Endometrium (tissue), 2 donors: ENCODE data around the gene UQCRC1.

Experiments used
- FAIRE-seq: peaks from 2 replicates; lab custom pipeline; 2012; peaks lifted over from hg19 to GRCh38; lab: Jason Lieb, UNC
- donor health status: control.
- donor health status: control.

The UQCRC1 gene

DNA sequence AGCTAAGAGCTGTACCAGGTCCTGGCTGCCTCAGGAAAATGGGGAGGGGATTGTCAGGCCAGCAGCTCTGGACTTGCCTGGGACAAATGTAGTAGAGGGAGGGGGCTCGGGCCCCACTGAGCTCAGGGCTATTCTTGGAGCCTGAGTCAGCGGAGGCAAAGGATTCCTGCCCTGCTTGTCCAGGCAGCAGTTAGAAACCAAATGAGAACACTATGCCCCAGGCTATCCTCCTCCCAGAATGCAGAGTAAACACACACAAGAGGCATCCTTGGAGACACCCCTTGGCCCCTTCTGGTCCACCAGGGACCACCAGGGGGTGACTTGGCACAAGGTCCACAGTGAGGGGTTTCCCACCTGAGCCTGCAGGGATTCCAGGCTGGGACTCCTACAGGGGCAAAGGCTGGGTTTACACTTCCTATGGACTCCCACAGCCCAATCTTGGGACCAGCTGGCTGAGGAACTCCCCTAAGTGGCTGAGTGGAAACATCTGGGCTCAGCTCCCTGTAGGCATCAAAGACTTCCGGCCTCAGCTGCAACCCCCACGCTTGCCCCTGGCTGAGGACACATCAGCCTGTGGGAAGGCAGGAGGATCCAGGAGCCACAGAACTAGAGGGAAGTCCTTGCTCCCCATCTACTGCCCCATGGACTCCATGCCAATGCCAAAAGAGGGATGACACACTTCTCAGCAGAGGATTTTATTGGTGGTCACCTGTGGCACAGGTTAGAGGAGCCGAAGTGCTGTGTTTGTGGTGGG lies 10.9 kb downstream of the UQCRC1 start:
- no peak for FAIRE-seq

DNA sequence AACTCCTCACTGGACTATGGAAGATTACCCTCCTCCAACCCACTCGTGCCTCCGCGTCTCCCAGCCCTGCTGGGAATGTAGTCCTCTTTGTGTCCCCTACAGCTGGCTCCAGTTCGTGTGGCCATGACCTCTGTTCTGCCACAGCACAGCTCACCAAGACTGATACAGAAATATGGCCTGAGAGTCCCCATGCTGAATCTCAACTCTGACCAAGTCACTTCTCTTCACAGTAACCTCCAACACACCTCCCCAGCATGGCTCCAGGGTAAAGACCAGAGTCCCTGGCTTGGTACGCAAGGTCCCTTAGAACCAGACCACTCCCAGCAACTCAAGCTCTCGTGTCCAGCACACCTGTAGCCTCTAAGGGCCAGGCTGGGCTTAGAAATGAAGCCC lies 12.0 kb downstream of the UQCRC1 start:
- no peak for FAIRE-seq

DNA sequence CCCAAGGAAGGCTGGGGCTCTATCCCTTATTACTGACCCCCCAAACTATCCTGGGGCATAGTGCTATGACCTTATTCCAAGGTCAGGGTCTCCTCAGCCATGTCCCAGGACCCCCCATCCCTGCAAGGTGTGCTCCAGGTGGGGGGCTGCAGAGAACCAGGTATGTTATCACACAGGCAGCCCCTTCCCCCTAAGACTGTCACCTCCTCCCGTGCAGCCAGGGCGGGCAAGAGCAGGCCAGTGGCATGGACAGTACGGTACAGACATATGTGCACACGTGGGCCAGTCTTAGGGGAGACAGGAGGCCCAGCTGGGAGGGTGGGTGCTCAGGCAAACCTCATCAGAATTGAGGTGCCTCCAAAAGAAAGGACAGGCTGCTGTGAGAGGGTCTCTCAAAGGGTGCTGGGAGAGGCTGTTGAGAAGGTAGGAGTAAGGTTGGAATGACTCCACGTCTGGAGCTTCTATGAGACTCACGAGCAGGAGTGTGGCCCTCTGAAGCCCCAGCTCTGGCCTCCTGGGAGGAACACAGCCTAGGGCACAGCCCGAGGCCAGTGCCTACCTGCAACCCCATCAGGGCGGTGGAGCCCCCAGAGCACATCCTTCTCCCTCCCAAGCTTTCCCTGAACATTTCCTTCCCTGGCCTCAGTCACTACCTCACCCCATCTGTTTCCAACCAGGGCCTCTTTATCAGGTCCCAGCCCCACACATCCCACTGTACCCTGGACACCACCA lies 12.6 kb downstream of the UQCRC1 start:
- FAIRE-seq, result no peak

DNA sequence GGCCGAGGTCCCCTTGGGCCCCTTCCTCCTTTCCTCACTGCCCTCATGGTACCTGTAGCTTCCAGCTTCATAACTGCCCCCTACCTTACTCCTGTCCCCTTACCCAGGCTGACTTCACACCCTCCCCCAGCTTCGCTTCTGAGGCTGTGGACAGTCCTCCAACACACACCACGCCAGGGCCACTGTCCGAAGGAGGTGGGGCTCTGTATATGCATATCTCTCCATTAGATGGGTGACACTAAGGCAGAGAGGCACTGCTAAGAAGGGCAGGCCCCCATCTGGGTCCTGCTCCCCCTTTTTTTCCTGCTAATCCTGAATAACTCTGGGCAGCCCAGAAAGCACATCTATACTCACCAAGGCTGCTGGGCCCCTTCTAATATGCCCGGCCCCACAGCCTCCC lies 13.3 kb downstream of the UQCRC1 start:
- FAIRE-seq, result no peak

DNA sequence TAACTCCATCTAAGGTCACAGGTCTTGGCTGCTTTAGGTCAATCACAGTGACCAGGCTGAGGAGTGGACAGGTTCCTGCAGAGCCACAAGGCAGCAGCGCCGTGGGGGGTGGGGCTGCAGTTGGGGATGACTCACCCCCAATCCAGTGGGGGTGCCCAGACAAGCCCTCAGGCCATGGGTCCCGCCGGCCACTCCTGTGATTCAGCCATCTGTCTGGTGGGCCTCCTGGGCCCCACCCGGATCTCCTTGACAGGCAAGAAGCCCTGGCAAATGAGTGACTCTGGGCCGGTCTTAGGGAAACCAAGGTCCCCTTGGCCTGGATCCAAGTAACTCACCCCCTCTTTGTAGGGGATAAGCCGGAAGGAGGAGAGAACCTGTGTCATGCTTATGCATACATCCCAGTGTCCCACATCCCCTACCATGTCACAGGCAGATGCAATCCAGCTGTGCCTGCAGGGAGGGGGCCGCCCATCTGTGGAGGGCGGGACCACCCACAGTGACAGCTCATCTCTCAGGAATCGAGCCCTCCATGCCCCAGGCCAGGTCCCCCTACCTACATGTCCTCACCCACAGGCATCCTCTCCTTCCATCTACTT lies 13.8 kb downstream of the UQCRC1 start:
- FAIRE-seq, result no peak

DNA sequence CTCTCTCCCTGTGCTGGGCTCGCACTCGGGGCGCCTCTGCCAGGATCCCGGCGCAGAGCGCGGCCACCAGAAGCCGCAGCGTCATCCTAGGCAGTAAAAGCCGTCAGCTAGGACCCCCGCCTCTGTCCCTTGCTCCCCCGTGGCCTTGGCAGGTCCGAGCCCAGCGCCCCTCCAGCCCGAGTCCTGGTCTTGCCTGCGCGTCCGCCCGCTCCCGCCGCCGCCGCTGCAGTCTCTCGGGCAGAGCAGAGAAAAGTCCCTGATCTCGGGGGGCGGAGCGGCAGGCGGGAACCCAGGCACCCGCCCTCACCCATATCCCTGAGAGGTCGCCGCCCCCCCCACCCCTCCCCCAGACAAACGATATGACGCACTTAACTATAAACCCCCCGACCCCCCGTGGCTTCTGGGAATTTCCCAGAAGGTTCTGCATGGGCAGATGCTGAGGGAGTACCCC lies 14.3 kb downstream of the UQCRC1 start, which contains the start of gene COL7A1:
COL7A1 (minus strand) TSS at position 255 of the 451 bp plus-strand sequence; CDS start at position 85, 170 bp downstream.
- FAIRE-seq, result no peak

DNA sequence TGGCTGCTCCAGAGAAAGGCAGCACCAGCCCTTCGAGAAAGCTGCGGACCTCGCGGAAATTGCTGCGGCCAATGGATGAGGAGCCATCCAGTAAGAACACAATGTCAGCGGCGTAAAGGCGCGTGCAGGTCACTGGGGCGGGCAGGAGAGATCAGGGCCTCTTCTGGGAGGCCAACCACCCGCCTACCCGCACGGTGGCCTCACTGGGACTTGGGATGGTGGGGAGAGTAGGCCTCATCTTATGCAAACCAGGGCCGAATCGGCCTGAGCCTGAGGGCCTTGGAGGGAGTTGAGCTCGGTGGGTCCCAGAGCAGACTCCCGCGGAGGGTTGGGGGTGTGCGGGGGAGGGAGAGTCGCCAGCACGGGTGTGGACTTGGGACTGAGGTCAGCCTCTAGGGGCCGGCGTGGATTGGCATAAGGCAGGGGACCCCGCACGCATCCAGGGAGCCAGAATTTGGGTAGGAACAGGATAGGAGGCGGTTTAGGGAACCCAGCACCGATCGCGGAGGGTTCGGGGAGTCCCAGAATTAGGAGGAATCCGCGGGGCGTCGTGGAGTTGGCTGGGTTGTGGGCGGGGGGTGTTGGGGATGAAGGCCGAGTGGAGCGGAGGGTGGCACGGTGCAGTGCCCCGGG lies 14.9 kb downstream of the UQCRC1 start:
- no peak for FAIRE-seq

DNA sequence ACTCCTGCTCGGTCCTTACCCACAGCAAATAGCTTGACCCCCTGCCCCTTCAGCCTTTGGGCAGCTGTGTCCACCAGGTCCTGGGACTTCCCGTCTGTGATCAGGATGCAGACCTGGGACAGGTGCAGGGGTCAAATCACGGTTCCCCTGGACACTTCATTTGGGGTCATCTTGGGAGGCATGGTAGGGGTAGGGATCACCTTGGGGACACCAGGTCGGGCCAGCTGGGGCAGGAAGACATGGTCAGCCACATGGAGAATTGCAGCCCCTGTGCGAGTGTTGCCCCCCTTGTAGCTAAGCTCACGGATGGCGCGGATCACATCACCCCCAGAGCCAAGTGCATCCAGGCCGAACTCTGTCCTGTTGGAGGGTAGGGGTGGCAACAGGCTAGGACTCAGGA lies 16.1 kb downstream of the UQCRC1 start:
- no peak for FAIRE-seq

DNA sequence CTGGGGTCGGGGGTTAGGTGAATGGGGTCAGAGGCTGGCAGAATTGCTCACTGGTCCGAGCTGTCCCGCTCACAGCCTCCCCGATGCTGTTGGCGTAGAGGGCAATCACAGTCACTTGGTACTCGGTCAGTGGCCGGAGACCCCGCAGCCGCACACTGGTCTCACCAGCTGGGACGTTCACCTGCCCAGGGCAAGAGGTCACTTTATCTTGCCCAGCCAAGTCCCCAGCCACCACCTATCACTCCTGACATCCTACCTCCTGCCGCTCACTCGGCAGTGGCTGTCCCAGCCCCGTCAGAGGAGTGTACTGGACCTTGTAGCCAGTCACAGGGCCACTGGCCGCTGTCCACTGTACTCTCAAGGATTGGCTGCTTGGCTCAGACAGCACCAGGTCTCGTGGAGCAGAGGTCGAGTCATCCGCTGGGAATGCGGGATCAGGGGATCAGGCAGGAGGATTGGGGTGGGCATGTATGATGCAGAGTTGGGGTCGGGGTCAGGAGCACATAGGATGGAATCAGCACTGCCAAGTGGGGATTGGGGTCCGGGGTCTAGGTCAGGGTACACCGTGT lies 16.8 kb downstream of the UQCRC1 start:
- no peak for FAIRE-seq

DNA sequence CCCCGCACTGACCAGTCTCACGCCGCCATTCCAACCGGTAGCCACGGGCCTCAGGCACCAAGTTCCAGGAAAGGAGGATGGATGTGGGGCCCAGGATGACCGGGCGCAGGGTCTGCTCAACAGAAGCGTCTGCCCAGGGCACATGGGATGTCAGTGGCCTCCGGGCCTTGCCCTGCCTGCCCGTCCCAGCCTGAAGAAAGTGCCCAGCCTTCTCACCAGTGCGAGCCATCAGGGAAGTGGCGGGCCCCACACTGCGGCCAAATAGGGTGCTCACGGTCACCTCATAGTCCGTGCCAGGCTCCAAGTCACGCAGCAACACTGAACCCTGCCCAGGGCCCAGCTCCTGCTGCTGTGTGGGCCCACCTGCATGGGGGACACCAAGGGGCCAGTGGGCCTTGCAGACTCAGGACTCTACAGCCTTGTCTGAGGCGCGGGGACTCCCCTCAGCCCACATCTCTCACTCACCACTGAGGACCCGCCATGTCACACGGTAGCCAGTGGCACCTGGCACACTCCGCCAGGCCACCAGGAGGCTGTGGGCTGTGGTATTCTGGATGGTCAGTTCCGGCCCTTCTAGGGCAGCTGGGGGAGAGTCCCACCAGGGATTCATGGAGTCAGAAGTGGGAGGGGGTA lies 17.4 kb downstream of the UQCRC1 start:
- no peak for FAIRE-seq

DNA sequence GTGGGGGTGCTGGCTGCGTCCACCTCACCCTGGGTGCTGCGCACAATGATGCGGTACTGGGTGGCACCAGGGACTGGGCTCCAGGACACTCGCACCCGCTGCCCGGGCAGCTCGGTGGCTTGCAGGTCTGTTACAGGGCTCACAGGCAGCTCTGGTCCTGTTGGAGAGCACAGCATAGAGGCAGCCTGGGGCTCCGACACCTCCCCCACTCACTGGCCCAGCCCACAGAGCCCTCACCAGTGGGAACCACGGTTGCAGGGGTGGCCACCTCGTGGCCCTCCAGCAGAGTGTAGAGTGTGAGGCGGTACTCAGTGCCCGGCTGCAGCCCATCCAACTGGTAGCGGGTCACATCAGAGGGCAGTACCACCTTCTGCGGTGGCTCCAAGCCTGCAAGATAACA lies 18.0 kb downstream of the UQCRC1 start:
- FAIRE-seq, result no peak

DNA sequence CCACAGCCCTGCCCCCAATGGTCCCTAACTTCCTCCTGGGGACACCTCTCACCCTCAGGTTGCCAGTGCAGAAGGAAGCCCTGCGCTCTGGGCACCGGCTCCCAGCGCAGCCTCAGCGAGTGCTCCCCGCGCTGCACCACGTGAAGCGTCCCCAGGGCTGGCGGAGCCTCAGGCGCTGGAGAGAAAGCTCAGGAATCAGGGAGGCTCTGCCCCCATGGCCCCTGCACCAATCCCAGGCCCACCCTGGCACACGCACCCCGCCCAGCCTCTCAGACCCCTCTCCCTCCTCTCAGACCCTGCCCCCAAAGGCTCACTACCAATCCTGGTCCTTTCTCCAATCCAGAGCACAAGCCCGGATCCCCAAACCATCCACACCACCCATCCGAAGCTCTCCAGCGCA lies 21.2 kb downstream of the UQCRC1 start:
- FAIRE-seq, result no peak

DNA sequence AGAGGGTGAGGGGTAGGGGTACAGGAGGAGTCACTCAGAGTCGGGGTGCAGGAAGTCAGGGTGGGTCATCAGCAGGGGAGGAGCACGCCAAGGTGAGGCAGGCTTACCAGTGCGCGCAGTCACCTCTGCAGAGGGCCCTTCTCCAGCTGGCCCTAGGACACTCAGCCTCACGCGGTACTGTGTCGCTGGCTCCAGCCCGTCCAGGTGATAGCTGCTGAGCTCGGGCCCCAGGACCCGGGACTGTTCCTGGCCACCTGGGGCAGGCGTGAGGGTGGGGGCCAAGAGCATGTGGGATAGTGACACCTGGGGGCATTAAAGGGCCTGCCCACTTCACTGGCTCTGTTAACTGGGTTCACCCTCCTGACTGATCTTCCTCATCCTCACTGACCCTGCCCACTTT lies 21.8 kb downstream of the UQCRC1 start:
- FAIRE-seq, result no peak

DNA sequence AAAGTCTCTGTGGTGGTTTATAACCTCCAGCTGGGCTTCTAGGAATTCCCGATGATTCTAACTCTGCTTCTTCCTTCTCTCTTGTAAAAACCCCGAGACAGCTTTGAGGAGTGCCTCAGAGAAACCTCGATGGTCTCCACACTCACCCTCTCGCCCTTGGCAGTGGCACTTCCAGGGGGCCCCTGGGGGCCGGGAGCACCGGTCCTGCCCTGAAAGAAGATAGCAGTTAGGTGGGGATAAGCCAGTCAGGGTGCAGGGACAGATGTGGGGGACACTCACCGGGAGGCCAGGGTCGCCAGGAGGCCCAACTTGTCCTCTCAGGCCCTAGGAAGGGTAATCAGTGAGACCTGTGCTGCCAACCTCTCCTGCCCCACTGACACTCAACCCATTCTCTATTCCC lies 24.0 kb downstream of the UQCRC1 start:
- FAIRE-seq, result no peak

DNA sequence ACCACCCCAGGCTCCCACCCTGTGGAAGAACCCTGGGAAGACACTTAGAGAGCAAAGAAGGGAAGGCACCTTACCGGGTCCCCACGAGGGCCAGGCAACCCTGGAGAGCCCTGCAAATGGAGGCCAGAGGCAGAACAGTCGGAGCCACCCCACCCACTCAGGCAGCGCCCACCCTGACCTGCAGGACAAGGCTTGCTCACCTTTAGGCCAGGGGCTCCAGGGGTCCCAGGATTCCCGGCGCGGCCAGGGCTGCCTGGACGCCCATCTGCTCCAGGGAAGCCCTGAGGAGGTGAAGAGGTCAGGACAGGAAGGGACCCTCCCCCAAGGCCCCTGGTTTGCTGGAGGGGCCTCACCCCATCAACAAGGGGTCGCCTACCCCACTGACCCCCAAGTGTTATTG lies 24.6 kb downstream of the UQCRC1 start:
- no peak for FAIRE-seq

DNA sequence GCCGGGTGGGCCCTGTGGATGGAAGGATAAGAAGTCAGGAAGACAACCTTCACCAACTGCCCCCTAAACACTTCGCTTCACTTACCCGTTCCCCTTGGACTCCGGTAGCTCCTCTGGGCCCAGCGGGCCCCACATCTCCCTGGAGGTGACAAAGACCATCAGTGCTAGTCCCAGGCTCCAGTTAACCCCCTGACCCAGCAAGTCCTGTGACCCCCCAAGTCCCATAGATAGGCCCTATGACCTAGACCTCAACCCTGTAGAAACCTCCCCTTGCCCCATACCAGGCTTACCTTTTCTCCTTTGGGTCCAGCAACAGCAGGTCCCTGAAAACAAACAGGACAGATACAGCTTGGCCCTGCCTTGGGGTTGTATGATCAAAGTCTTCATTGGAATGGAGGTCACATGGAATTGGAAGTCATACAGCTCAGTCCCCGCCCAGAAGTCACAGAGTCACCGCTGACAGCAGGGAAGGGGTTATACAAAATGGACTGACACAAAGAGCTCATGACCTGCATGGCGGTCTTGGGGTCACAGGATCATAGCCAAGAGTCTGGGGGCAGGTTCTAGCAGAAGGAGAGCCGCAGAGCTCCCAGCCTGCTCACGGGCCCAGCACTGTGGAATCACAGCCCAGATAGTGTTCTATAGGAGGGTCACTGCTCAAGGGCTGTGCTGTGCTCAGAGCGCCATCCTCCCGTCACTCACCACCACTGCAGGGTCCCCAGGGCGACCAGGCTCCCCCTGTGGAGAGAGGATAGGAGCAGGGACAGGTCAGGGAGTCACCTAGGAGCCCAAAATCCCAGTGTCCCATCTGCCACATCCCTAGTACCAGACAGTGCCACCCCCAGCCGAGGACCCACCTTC lies 27.6 kb downstream of the UQCRC1 start:
- no peak for FAIRE-seq

DNA sequence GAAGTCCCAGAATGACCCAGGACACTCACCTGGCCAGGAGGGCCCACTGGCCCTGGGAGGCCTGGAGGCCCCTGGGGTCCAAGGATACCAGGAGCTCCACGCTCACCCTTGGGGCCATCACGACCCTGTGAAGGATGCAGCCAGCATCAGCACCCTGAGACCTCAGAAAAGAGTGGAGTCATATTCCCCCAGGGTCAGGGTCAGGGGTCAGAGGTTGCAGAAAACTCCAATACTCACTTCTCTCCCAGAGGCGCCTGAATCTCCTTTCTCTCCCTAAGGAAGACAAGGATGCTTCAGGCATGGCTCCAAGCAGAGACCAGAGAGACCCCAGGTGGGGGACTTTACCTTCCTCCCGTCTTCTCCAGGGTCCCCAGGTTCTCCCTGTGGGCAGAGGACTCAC lies 32.8 kb downstream of the UQCRC1 start:
- FAIRE-seq, result no peak

DNA sequence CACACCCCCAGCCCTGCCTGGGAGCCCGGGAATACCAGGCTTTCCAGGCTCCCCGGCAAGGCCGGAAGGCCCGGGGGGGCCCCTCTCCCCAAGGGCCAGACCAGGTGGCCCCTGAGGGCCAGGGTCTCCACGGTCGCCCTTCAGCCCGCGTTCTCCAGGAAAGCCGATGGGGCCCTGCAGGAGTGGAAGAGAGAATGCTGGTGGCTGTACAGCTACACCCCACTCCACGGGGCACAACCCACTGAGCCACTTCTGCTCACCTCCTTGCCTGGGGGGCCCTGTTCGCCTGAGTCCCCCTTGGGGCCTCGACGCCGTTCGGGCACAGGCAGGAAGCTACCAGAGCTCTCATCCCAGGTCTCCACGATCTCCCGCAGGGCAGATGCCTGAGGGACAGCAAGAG lies 34.1 kb downstream of the UQCRC1 start:
- no peak for FAIRE-seq

DNA sequence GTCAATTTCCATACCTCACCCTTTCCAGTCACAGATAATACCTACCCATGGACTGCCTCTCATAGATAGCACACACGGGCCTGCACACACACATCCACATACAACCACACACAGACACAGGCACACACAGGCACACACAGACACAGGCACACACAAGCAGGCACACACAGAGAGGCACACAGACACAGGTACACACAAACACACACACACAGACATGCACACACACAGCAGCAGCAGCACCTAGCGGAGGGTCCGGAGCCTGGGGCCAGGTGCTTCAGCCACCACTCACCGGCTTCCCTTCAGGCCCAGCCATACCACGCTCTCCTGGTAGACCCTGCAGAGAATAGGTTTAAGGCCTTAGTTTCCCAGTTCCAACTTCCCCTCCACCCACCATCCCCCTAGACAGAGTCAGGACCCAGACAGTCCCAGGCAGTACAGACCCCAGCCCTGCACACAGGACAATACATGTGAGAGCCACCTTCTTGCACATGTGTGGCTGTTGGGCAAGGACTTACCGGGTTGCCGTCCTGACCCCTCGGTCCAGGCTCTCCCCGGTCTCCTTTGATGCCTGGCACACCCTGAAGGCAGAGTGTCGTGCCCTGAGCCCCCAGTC lies 35.4 kb downstream of the UQCRC1 start:
- no peak for FAIRE-seq

DNA sequence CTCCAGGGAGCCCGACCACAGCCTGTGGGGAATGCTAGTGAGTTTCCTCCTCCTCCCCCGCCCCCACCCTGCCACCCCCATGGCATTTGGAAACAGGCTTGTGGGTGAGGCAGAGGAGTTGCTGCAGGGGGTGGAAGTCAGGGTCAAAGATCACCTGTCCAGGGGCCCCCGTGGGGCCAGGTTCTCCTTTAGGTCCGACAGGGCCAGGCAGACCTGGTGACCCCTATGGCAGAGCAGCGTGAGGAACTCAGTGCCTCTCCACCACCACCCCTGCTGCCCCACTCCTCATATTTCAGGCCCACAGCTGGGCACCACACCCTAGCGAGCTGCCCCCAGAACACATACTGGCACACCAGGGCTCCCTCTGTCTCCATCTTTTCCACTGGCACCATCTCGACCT lies 36.9 kb downstream of the UQCRC1 start:
- FAIRE-seq, result no peak

DNA sequence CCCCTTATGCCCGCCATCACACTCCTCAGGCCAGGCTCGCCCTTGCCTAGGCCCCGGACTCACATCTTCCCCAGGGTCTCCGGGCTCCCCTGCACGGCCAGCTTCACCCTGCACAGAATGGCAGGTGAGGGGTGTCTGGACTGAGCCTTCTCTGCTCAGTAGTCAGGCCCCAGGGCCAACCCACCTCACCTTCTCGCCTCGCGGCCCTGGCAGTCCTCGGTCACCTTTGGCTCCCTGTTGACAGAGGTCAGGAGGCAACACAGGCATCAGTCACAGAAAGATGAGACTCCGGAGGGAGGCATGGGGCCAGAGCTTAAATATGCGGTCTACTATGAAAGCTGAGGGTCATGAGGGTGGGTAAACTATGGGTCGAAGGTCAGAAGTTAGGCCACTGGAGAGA lies 37.5 kb downstream of the UQCRC1 start:
- no peak for FAIRE-seq
